GM20431 (cell line): ENCODE data around the gene ITSN1.

Source experiments
- in situ Hi-C: fragments of 300-500 bp; cut with MseI, MboI; formaldehyde crosslinking; loops from one replicate; pipeline ENCODE4 v1.15.0; 2020; ENCODE audit warnings: low sequenced_read_pairs; ENCODE audit not compliant: unreplicated experiment

ITSN1 gene

DNA sequence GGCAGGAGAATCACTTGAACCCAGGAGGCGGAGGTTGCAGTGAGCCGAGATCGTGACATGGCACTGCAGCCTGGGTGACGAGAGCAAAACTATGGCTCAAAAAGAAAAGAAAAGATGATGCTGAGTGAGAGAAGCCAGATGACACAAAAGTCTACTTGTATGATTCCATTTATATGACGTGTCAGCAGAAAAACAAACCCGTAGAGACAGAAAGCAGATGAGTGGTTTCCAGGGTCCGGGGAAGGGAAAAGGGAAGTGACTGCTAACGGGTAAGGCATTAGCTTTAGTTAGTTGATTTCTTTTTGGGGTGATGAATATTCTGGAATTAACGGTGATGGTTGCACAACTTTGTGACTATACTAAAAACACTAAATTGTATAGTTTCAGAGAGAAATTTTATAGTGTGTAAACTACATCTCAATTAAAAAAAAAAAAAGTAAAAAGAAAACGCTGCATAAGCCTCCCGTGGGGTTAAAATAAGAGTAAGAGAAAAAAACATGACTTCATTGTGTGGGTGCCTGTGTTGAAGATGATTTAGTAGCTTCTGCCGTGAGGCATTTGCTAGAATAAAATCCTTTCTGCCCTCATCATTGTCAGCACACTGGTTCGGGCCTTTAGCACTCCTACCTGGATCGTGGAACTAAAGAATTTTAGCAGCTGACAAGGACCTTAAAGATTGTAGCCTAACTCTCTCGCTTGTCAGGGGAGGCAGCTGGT, 298.0 kb downstream of the ITSN1 start:
- in situ Hi-C loops, result loop anchor here (25.0 kb wide), 1 partner anchor 147 kb away; no protein-coding TSS in a partner anchor

DNA sequence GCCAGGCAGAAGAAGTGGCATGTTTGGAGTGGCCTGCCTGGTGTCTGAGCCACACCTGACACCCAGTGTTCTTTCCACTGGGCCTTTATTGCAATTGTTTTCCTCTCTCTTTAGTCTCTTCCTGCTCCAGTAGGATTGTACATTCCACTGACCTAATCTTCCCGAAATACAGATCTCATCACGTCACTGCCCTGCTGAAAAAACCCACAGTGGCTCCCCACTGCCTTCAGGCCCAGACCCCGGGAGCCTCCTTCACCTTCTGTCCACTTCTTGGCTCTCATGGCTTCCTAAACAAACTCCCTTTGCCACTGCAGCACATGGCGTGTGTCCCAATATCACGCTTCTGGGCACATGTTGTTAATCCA, 298.6 kb downstream of the ITSN1 start:
- in situ Hi-C loops, result loop anchor here (25.0 kb wide), 1 partner anchor 146 kb away; no protein-coding TSS in a partner anchor

DNA sequence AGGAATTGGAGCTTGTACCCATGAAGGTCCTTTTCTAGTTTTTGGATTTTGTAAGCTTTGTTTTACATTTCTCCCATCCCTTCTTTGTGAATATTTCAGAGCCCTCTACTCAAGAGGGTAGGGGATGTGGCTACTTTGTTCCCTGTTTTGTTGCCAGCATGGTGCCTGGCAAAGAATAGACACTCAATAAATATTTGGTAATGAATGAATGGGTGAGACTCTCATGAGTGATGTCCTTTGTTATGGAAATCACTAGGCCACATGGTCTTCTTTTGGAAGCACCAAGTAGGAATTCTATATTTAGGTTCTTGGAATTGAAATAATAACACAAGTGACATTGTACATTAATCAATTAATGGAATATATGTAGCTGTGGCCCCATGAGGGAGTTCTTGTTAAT, 300.1 kb downstream of the ITSN1 start:
- in situ Hi-C loops, result loop anchor here (25.0 kb wide), 1 partner anchor 145 kb away; no protein-coding TSS in a partner anchor

DNA sequence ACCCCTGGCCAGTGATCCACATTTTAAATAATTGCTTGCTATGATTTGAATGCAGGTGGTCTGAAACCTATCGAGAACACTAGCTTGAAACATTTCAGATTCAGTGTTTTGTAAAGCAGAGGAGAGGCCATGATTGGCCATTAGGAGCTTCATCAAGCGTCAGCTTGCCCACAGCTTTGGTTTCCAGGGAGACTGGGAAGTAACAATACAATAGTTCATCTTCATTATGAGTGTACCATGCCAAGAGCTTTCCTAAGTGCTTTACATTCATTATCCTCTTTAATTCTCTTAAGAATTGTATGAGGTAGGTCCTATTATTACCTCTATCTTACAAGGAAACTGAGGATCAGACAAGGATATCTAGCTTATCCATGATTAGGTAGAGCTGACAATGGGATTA, 301.0 kb downstream of the ITSN1 start:
- in situ Hi-C loops, result loop anchor here (25.0 kb wide), 1 partner anchor 144 kb away; no protein-coding TSS in a partner anchor

DNA sequence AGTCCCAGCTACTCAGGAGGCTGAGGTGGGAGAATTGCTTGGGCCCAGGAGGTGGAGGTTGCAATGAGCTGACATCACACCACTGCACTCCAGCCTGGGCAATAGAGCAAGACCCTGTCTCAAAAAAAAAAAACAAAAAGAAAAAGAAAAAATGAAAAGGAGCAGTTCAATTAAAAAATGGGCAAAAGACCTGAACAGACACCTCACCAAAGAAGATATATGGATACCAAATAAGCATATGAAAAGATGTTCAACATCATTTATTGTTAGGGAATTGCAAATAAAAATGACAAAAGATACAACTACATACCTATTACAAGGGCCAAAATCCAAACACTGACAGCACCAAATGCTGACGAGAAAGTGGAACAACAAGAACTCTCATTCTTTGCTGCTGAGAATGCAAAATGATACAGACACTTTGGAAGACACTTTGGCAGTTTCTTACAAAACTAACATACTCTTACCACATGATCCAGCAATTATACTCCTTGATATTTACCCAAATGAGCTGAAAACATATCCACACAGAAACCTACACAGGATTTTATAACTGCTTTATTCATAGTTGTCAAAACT, 302.0 kb downstream of the ITSN1 start:
- in situ Hi-C loops, result loop anchor here (25.0 kb wide), 1 partner anchor 143 kb away; no protein-coding TSS in a partner anchor

DNA sequence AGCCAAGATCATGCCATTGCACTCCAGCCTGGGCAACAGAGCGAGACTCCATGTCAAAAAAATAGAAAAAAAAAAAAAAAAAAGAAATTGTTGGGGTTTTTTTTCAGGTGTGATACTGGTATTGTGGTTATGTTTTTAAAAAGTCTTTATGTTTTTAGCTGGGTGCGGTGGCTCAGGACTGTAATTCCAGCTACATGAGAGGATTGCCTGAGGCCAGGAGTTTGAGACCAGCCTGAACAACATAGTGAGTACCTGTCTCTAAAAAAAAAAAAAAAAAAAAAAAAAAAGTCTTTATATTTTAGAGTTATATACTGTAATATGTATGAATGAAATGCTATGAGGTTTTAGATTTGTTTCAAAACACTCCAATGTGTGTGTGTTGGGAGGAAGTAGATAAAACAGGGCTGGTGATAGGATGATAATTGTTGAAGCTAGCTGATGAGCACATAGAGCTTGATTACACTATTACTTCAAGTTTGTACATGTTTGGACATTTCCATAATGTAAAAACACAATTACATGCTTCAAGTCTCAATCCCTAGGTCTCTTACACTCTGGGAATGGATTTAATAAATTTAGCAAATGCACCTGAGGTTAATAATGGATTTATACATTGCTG, 303.5 kb downstream of the ITSN1 start:
- in situ Hi-C loops, result loop anchor here (25.0 kb wide), 1 partner anchor 142 kb away; no protein-coding TSS in a partner anchor

DNA sequence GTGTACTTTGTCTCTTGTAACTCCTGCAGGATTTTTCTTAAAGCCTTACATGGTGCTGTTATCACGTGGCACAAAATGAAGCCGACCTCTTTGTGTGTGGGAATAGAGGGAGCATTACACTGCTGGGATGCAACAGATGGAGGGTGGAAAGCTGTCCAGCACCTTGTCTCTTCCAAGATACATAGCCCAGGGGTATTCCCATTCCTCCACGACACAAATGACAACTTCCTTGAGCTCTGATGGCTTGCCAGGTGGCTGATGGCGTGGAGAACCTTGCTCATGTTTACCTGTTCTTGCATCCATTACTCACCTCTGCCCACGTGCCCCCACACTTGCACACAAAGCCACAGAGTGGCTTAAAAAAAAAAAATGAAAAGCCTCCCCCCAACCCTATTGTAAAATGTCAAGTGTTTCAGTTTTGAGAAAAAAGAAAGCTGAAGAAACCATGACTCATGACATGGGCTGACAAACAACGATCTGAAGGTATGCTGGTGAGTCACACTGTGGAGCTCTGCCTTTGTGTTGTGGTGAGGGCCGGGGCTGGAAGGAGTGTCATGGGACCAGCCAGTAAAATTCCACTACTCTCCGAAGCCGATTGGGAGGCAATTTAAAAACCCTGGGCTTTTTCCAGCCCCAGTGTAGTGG, 305.3 kb downstream of the ITSN1 start:
- in situ Hi-C loops, result loop anchor here (25.0 kb wide), 1 partner anchor 140 kb away; no protein-coding TSS in a partner anchor

DNA sequence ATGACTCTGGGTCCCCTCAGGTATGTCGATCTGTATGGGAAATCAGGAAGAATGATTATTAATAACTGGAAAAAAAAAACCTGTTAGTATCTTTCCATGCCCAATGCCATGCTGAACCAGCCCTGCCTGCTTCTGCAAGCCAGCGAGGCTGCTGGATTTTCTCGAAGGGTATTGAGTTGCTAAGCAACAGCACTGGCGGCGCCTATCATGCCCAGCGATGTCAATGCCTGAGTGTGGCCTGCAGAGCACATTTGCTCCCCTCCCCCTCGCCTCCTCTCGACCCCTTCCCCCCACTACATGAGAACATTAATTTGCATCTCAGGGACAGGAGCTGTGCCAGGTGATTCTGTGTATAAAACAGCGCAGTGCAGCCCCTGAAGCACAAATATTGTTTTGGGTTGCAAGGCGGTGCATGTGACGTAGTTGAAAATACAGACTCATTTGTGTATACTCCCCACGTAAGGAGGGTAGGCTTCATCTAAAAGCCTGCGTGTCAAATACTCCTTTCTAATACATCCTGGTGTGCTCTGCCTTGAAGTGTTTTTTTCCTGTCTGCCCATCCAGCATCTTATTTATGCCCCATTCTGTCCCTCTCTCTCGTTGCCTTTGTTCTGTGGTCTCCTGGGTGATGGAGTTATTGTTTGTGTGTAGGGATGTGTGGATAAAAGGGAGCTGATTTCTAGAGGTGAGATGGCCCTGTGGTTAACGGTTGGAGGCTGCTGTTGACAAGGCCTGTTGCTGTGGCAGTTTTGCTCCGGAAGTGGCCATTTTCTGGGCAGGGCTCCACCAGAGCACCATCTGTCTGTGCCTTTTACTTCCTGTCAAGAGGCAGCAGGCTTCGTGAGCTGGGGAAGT, 306.0 kb downstream of the ITSN1 start:
- in situ Hi-C loops, result loop anchor here (25.0 kb wide), 1 partner anchor 139 kb away; no protein-coding TSS in a partner anchor

DNA sequence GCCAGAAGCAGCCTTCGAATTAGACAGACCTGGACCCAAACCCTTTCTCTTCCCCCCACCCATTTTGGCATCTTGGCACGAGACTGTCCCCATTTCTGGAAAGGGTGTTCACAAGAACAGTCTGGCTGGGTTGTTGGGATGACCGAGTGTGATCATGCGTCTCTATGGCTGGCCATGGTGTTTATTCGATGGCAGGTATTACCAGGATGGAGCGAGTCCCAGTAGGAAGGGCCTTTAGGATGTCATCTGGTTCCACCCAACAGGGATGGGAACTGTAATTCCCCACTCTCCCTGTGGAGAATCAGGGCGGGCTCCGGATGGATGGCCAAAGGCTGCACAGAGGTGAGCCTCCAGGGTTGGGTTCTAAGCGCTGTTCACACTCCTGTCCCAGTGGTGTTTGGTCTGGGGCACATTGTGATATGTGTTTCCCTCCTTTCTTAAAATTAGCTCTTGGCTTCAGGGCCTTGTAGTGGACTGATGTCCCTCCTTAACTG, 306.7 kb downstream of the ITSN1 start:
- in situ Hi-C loops, result loop anchor here (25.0 kb wide), 1 partner anchor 138 kb away; no protein-coding TSS in a partner anchor
